ENCODE data around the gene WDR18.

DNA sequence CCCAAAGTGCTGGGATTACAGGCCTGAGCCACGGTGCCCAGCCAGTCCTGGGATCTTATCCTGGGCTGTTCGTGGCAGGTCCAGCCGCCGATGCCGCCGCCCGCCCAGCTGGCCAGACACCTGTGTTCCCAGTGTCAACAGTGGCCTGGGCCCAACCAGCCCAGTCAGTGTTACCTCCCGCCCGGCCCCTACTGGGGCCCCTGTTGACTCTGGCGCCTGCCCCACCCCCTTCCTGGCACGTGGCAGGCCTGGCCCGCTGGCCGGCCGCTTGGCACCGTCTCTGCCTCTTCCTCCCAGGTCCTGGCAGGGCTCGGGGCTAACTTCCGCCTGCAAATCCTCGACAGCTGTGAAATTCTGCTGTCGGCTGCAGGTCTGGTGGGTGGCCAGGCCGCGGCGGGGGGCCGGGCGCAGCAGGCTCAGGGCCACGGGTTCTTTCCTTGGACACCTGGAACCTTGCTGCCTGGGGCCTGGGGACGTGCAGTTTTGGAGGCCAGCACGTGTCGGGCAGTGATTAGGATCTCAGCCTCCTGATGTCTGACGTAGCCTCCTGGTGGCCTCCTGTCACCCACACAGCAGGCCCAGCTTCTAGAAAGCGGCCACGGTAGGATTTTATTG, 49.2 kb upstream of the WDR18 start:
- TF ChIP-seq, protein P1, sequence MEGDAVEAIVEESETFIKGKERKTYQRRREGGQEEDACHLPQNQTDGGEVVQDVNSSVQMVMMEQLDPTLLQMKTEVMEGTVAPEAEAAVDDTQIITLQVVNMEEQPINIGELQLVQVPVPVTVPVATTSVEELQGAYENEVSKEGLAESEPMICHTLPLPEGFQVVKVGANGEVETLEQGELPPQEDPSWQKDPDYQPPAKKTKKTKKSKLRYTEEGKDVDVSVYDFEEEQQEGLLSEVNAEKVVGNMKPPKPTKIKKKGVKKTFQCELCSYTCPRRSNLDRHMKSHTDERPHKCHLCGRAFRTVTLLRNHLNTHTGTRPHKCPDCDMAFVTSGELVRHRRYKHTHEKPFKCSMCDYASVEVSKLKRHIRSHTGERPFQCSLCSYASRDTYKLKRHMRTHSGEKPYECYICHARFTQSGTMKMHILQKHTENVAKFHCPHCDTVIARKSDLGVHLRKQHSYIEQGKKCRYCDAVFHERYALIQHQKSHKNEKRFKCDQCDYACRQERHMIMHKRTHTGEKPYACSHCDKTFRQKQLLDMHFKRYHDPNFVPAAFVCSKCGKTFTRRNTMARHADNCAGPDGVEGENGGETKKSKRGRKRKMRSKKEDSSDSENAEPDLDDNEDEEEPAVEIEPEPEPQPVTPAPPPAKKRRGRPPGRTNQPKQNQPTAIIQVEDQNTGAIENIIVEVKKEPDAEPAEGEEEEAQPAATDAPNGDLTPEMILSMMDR (IDR thresholded peaks at IDR 0.05; ENCODE audit: insufficient read depth, low read length): no peak
- TF ChIP-seq POLR2AphosphoS5 (IDR thresholded peaks at IDR 0.05; ENCODE audit: low read depth): no peak
- no peak for TF ChIP-seq REST (IDR thresholded peaks at IDR 0.05; ENCODE audit: insufficient replicate concordance, low read depth)

All from HL-60 (cell line).